ENCODE data around the gene IL2RA. TPM values are rescaled to one million over a fixed set of nuclear protein-coding genes. Genes with fewer than 3 reads are reported as not detected.

Gene IL2RA
- total RNA-seq, 1 experiment from 2014 or later = not detected

DNA sequence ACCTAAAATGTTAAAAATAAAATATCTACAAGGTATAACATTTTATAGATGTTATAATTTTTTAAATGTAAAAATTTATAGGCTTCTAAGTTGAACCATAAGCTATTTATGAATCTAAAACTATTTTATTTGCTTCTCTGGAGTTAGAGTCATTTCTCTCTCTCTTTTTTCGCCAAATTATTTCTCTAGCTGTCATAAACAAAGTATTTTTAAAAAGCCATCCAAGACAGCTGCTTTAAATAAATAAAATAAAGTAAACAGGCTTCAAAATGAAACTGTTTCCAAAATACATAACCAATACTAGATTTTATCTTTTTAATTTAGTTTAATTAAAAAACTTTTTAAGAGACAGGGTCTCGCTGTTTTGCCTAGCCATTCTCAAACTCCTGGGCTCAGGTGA is 72.4 kb downstream of the IL2RA start:
- Histone ChIP-seq H3K27ac (ENCODE audit: low read length) (no peak overlapping the region), H3K4me3 (ENCODE audit: low read length) (no peak overlapping the region), H3K27me3 (ENCODE audit: low read length) (no peaks in the 10 kb centered on the region), H4K20me1 (ENCODE audit: insufficient read depth, low read depth, low read length) (no peaks in the 10 kb centered on the region), H3K4me2 (ENCODE audit: low read depth, low read length, poor library complexity, severe bottlenecking) (no peak overlapping the region), H3K79me2 (ENCODE audit: low read length) (no peaks in the 10 kb centered on the region), H3K9me3 (ENCODE audit: low read length) (no peaks in the 10 kb centered on the region; the same call in 1 of the 2 replicates), H3K36me3 (ENCODE audit: insufficient read depth, low read length) (0 out of 2 replicates have a peak, but pooled peaks cover 3% of the 10 kb centered on the region), H3K9me2 (replicated peaks; ENCODE audit: insufficient read depth, low read length) (no peaks in the 10 kb centered on the region), H3K9ac (ENCODE audit: low read length) (no peak overlapping the region), H3K4me1 (ENCODE audit: low read length) (no peaks in the 10 kb centered on the region), H2AFZ (ENCODE audit: low read length) (no peak overlapping the region)
- DNase-seq = no peak

DNA sequence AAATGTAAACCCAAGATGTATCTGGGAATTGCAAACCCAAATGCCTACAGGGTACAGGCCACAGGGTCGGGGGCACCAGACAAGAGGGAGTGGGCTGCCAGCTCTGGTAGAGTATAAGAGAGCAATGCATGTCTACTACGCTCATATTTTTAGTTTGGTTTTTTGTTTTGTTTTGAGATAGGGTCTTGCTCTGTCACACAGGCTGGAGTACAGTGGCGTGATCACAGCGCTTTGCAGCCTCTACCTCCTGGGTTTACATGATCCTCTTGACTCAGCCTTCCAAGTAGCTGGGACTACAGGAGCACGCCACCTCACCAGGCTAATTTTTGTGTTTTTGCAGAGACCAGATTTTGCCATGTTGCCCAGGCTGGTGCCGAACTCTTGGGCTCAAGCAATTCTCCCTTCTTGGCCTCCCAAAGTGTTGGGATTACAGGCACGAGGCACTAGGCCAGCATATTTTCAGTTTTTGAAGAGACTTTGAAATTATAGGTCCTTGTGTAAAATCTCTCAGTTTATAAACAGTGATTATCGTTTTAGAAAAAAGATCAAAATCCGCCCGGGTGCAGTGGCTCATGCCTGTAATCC is 73.7 kb downstream of the IL2RA start:
- H2AFZ ChIP-seq (ENCODE audit: low read length) = no peak overlapping the region

DNA sequence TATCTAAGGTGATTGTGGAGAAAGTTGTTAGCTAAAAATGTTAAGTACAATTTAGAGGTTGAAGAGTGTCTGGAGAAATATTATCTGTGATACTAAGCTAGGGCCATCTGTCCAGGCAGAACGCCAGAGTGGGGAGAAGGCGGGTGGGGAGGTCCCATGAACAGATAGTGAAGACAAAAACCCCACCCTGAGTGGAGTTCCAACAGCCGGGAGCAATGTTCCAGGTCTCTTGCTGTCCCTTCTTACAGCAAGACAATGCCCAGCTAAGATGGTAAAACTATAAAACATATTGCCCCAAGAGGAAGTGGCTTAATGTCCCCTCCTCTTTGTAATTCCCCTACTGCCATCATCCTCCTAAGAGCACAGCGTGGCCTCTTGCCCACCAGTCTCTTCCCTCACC is 74.4 kb downstream of the IL2RA start:
- no peak for DNase-seq
- Histone ChIP-seq H3K79me2 (ENCODE audit: low read length) (no peaks in the 10 kb centered on the region), H3K9me3 (ENCODE audit: low read length) (no peaks in the 10 kb centered on the region; the same call in 1 of the 2 replicates), H3K9ac (ENCODE audit: low read length) (no peak overlapping the region), H3K9me2 (replicated peaks; ENCODE audit: insufficient read depth, low read length) (no peaks in the 10 kb centered on the region), H3K4me2 (ENCODE audit: low read depth, low read length, poor library complexity, severe bottlenecking) (no peak overlapping the region), H3K4me3 (ENCODE audit: low read length) (no peak overlapping the region), H3K27me3 (ENCODE audit: low read length) (no peaks in the 10 kb centered on the region), H3K27ac (ENCODE audit: low read length) (no peak overlapping the region), H3K36me3 (ENCODE audit: insufficient read depth, low read length) (0 out of 2 replicates have a peak, but pooled peaks cover 3% of the 10 kb centered on the region), H4K20me1 (ENCODE audit: insufficient read depth, low read depth, low read length) (no peaks in the 10 kb centered on the region), H3K4me1 (ENCODE audit: low read length) (no peaks in the 10 kb centered on the region), H2AFZ (ENCODE audit: low read length) (no peak overlapping the region)

More for the DNA sequence above, 73.7 kb downstream of the IL2RA start:
- Histone ChIP-seq H3K9me3 (ENCODE audit: low read length) (no peaks in the 10 kb centered on the region; the same call in 1 of the 2 replicates), H3K79me2 (ENCODE audit: low read length) (no peaks in the 10 kb centered on the region), H4K20me1 (ENCODE audit: insufficient read depth, low read depth, low read length) (no peaks in the 10 kb centered on the region), H3K27ac (ENCODE audit: low read length) (no peak overlapping the region), H3K4me2 (ENCODE audit: low read depth, low read length, poor library complexity, severe bottlenecking) (no peak overlapping the region), H3K27me3 (ENCODE audit: low read length) (no peaks in the 10 kb centered on the region), H3K9ac (ENCODE audit: low read length) (no peak overlapping the region), H3K4me3 (ENCODE audit: low read length) (no peak overlapping the region), H3K9me2 (replicated peaks; ENCODE audit: insufficient read depth, low read length) (no peaks in the 10 kb centered on the region), H3K36me3 (ENCODE audit: insufficient read depth, low read length) (0 out of 2 replicates have a peak, but pooled peaks cover 3% of the 10 kb centered on the region), H3K4me1 (ENCODE audit: low read length) (no peaks in the 10 kb centered on the region)
- no peak for DNase-seq

DNA sequence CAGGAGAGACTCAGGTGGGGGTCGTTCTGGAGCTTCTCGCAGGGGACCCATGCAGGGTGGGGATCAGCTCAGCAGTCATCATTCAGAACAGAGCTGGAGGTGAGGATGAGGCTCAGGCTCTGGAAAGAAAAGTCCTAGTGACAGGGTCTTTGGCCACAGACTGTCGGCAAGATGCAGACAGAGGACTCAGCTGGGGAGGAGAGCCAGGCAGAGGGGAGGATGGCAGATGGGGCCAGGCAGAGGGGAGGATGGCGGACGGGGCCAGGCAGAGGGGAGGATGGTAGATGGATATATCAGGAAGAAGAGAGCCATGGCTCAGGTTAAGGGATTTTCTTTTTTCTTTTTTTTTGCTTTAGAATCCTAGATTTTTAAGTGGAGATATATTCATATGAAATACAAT is 77.1 kb downstream of the IL2RA start:
- Histone ChIP-seq H3K9ac (ENCODE audit: low read length) (no peak overlapping the region), H3K79me2 (ENCODE audit: low read length) (no peaks in the 10 kb centered on the region), H3K36me3 (ENCODE audit: insufficient read depth, low read length) (no peaks in the 10 kb centered on the region), H2AFZ (ENCODE audit: low read length) (no peak overlapping the region), H3K27me3 (ENCODE audit: low read length) (no peaks in the 10 kb centered on the region), H3K4me2 (ENCODE audit: low read depth, low read length, poor library complexity, severe bottlenecking) (no peak overlapping the region), H3K9me2 (replicated peaks; ENCODE audit: insufficient read depth, low read length) (no peaks in the 10 kb centered on the region), H3K4me3 (ENCODE audit: low read length) (no peak overlapping the region), H3K27ac (ENCODE audit: low read length) (no peak overlapping the region), H4K20me1 (ENCODE audit: insufficient read depth, low read depth, low read length) (no peaks in the 10 kb centered on the region), H3K4me1 (ENCODE audit: low read length) (no peaks in the 10 kb centered on the region), H3K9me3 (ENCODE audit: low read length) (no peaks in the 10 kb centered on the region)
- no peak for DNase-seq

DNA sequence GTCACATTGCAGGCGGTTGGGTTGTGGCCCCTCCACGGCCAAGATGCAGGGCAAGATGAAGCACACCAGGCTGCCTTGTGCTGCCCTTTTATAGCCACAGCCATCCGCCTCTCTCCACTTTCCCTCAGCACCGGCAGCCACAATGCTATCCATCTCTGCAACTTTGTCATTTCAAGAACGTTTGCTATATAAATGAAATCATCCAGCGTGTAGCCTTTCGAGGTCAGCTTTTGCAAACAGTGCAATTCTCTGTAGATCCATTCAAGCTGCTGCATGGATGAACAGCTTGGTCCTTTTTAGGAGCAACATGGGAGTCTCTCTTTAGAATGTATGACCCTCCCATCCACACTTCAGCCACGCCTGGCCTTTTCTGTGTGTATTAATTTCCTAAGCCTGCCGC is 78.4 kb downstream of the IL2RA start:
- no peak overlapping the region for H3K27ac ChIP-seq (ENCODE audit: low read length)
- no peak overlapping the region for H2AFZ ChIP-seq (ENCODE audit: low read length)
- H3K79me2 ChIP-seq (ENCODE audit: low read length) = no peaks in the 10 kb centered on the region
- H3K27me3 ChIP-seq (ENCODE audit: low read length) = no peaks in the 10 kb centered on the region
- H4K20me1 ChIP-seq (ENCODE audit: insufficient read depth, low read depth, low read length) = no peaks in the 10 kb centered on the region
- no peak overlapping the region for H3K4me2 ChIP-seq (ENCODE audit: low read depth, low read length, poor library complexity, severe bottlenecking)
- H3K36me3 ChIP-seq (ENCODE audit: insufficient read depth, low read length) = no peaks in the 10 kb centered on the region
- H3K4me1 ChIP-seq (ENCODE audit: low read length) = no peaks in the 10 kb centered on the region
- no peak overlapping the region for H3K4me3 ChIP-seq (ENCODE audit: low read length)
- DNase-seq = no peak
- H3K9me3 ChIP-seq (ENCODE audit: low read length) = no peaks in the 10 kb centered on the region
- no peak overlapping the region for H3K9ac ChIP-seq (ENCODE audit: low read length)
- H3K9me2 ChIP-seq (replicated peaks; ENCODE audit: insufficient read depth, low read length) = no peaks in the 10 kb centered on the region

DNA sequence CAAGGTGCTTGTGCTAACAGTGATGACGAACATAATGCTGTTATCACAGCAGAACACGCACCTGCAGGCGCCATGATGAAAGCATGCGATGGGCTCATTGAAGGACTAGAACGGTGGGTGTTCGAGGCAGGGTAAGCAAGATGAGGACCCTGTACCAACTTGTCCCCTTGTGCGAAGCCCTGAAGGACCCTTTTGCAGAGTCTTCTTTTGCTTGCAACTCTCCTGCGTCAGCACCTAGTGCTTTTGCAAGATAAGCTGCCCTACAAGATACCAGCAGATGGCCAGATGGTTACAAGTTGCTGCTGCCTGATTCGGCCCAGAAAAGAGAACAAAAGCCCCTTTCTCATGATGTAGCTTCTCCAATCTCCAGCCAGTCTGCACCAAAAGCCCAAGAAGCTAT is 80.6 kb downstream of the IL2RA start:
- no peak overlapping the region for H3K4me3 ChIP-seq (ENCODE audit: low read length)
- no peak overlapping the region for H3K9ac ChIP-seq (ENCODE audit: low read length)
- H3K9me3 ChIP-seq (ENCODE audit: low read length) = no peaks in the 10 kb centered on the region
- no peaks in the 10 kb centered on the region for H3K27me3 ChIP-seq (ENCODE audit: low read length)
- no peaks in the 10 kb centered on the region for H3K79me2 ChIP-seq (ENCODE audit: low read length)
- H2AFZ ChIP-seq (ENCODE audit: low read length) = no peak overlapping the region
- no peaks in the 10 kb centered on the region for H3K9me2 ChIP-seq (replicated peaks; ENCODE audit: insufficient read depth, low read length)
- no peak overlapping the region for H3K4me2 ChIP-seq (ENCODE audit: low read depth, low read length, poor library complexity, severe bottlenecking)
- H3K36me3 ChIP-seq (ENCODE audit: insufficient read depth, low read length) = no peaks in the 10 kb centered on the region
- H4K20me1 ChIP-seq (ENCODE audit: insufficient read depth, low read depth, low read length) = no peaks in the 10 kb centered on the region
- DNase-seq = peak; percentile 24
- H3K27ac ChIP-seq (ENCODE audit: low read length) = no peak overlapping the region
- H3K4me1 ChIP-seq (ENCODE audit: low read length) = peaks cover 10% of the 10 kb centered on the region

DNA sequence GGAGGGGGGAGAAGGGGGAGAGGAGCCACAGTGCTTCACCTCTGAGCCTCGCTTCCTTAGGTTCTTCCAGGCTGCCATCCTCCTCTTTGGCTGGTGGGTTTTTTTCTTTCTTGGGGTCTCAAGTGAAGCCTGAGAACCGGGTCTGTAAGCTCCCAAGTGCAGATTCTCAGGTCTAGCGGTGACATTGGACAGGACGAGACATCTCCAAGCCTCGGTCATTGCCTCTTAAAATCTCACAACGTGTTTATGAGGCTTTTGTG is 84.0 kb downstream of the IL2RA start:
- H3K36me3 ChIP-seq (ENCODE audit: insufficient read depth, low read length) = no peaks in the 10 kb centered on the region
- H3K9ac ChIP-seq (ENCODE audit: low read length) = peak overlapping the region; percentile 60; the same call in 1 of the 2 replicates
- H3K4me3 ChIP-seq (ENCODE audit: low read length) = peak overlapping the region; percentile 80
- no peaks in the 10 kb centered on the region for H3K9me3 ChIP-seq (ENCODE audit: low read length)
- H4K20me1 ChIP-seq (ENCODE audit: insufficient read depth, low read depth, low read length) = no peaks in the 10 kb centered on the region
- H3K4me1 ChIP-seq (ENCODE audit: low read length) = peaks cover 13% of the 10 kb centered on the region
- DNase-seq = no peak
- peak overlapping the region; percentile 79 for H3K4me2 ChIP-seq (ENCODE audit: low read depth, low read length, poor library complexity, severe bottlenecking)
- no peaks in the 10 kb centered on the region for H3K9me2 ChIP-seq (replicated peaks; ENCODE audit: insufficient read depth, low read length)
- no peak overlapping the region for H3K27ac ChIP-seq (ENCODE audit: low read length)
- H3K27me3 ChIP-seq (ENCODE audit: low read length) = no peaks in the 10 kb centered on the region
- H3K79me2 ChIP-seq (ENCODE audit: low read length) = no peaks in the 10 kb centered on the region
- H2AFZ ChIP-seq (ENCODE audit: low read length) = peak overlapping the region; percentile 87; the same call in 1 of the 2 replicates

DNA sequence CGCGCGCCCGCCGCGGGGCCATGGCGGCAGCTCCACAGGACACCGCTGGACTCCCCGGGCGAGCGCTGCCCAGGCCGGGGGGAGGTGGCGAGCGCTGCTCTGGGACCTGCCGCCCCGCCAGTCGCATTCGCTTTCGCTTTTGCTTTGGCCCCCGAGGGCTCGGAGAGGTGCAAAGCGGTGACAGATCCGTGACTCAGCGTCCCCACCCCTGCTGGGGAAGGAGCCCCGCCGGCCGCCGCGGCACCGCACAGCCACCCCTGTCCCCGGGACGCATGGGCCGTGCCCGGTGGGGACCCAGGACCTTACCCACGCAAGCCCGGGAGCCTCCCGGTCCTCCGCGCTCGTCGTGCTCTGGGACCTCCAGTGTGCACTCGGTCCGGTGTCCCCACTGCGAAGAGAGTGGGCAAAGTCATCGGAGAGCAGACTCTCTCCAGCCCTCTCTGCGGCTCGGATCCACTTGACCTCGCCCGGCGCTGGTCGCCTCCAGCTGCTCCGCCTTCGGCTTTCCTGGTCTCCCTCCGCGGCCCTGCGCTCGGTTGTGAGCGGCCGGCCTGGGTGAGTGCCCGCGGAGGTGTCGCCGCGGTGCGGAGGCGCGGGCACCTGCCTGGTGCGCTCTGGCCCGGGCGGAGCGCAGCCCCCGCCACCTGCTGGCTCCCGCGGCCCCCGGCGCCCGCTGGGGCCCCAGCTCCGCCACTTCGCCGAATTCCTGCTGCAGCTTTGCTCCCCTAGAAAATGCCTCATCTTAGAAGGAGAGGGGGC is 84.5 kb downstream of the IL2RA start, which contains the start of gene IL15RA:
Gene IL15RA, minus strand, starts transcription at position 73 of the 759 bp plus-strand sequence. Its CDS starts 51 bp downstream, at position 22.
- H3K9me3 ChIP-seq (ENCODE audit: low read length) = no peaks in the 10 kb centered on the region
- H3K4me3 ChIP-seq (ENCODE audit: low read length) = peak within 1 kb of the TSS; percentile 80
- peaks cover 13% of the 10 kb centered on the region for H3K4me1 ChIP-seq (ENCODE audit: low read length)
- H2AFZ ChIP-seq (ENCODE audit: low read length) = peak within 1 kb of the TSS; percentile 87
- no peaks in the 10 kb centered on the region for H3K79me2 ChIP-seq (ENCODE audit: low read length)
- H3K36me3 ChIP-seq (ENCODE audit: insufficient read depth, low read length) = no peaks in the 10 kb centered on the region
- H3K27ac ChIP-seq (ENCODE audit: low read length) = no peak within 1 kb of the TSS
- no peaks in the 10 kb centered on the region for H4K20me1 ChIP-seq (ENCODE audit: insufficient read depth, low read depth, low read length)
- H3K9me2 ChIP-seq (replicated peaks; ENCODE audit: insufficient read depth, low read length) = no peaks in the 10 kb centered on the region
- no peaks in the 10 kb centered on the region for H3K27me3 ChIP-seq (ENCODE audit: low read length)
- DNase-seq = peak; percentile 66
- peak within 1 kb of the TSS; percentile 79 for H3K4me2 ChIP-seq (ENCODE audit: low read depth, low read length, poor library complexity, severe bottlenecking)
- peak within 1 kb of the TSS; percentile 60 for H3K9ac ChIP-seq (ENCODE audit: low read length)
